HG02798 (cell line): ENCODE data around the gene BCL10.

Source experiments
- ATAC-seq: cut with Tn5 transposase; IDR thresholded peaks from one replicate; pipeline ENCODE4 v1.9.1; 2021; ENCODE audit warnings: mild to moderate bottlenecking; ENCODE audit not compliant: unreplicated experiment, poor library complexity

The BCL10 gene

GRCh38 chr1:85300140-85300539, 23.7 kb upstream of the BCL10 start:
- ATAC-seq: no peak

GRCh38 chr1:85297855-85298629, 21.6 kb upstream of the BCL10 start:
- peak; percentile 95 for ATAC-seq

GRCh38 chr1:85297538-85297854, 21.1 kb upstream of the BCL10 start:
- ATAC-seq: no peak

- no peak for ATAC-seq
These were observed 20.5 kb upstream of the BCL10 start for GRCh38 chr1:85296980-85297379.

- no peak for ATAC-seq
These were observed 19.2 kb upstream of the BCL10 start for GRCh38 chr1:85295654-85296053.

- no peak for ATAC-seq
These were observed 18.6 kb upstream of the BCL10 start for GRCh38 chr1:85295006-85295431.

- no peak for ATAC-seq
These were observed 14.4 kb upstream of the BCL10 start for GRCh38 chr1:85290826-85291225.

- peak; percentile 43 for ATAC-seq
These were observed 13.5 kb upstream of the BCL10 start for GRCh38 chr1:85289848-85290335.

GRCh38 chr1:85289207-85289847, 12.9 kb upstream of the BCL10 start:
- peak; percentile 34 for ATAC-seq

- no peak for ATAC-seq
These were observed 7.8 kb upstream of the BCL10 start for GRCh38 chr1:85284202-85284601.

GRCh38 chr1:85283475-85284199, 7.2 kb upstream of the BCL10 start:
- ATAC-seq: no peak

GRCh38 chr1:85282424-85282823, 6.0 kb upstream of the BCL10 start:
- ATAC-seq: no peak

GRCh38 chr1:85280636-85281035, 4.2 kb upstream of the BCL10 start:
- ATAC-seq: no peak

GRCh38 chr1:85279458-85280080, 3.1 kb upstream of the BCL10 start:
- ATAC-seq: no peak

GRCh38 chr1:85278853-85279314, 2.5 kb upstream of the BCL10 start:
- no peak for ATAC-seq

GRCh38 chr1:85277802-85278201, 1.4 kb upstream of the BCL10 start:
- ATAC-seq: no peak

- ATAC-seq: no peak
These were observed 677 bp upstream of the BCL10 start for GRCh38 chr1:85276978-85277639.

GRCh38 chr1:85275701-85276214, 674 bp downstream of the BCL10 start:
- peak; percentile 17 for ATAC-seq

- ATAC-seq: no peak
These were observed 1.4 kb downstream of the BCL10 start for GRCh38 chr1:85274969-85275453.

- no peak for ATAC-seq
These were observed 3.0 kb downstream of the BCL10 start for GRCh38 chr1:85273397-85273796.
